ENCODE data around the gene NAV3.

NAV3 gene

DNA sequence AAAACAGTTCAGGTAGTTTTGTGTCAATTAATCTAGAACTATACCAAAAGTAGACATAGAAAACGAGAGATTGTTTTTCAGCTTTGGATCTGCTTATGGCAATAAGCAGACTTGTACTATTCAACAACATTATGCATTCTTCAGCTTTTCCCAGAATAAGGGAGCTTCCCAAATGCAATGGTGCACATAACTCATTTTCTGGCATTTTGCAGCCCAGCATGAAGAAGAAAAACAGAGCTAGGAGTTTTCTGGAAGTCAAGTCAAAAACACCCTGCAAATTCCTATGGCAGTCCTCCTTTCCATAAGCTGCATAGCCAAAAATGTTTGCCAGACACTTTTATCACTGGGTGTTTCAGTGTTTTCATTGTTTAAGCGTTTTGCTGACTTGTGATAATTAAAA lies 314.7 kb downstream of the NAV3 start:
- no peak for DNase-seq

GRCh38 chr12:78146365-78146772 lies 315.7 kb downstream of the NAV3 start:
- no peak for DNase-seq

GRCh38 chr12:78149459-78149858 lies 318.8 kb downstream of the NAV3 start:
- DNase-seq: no peak

GRCh38 chr12:78155546-78155945 lies 324.9 kb downstream of the NAV3 start:
- DNase-seq: no peak

- no peak for DNase-seq
These were observed 326.1 kb downstream of the NAV3 start for GRCh38 chr12:78156751-78157150.

- DNase-seq: no peak
These were observed 326.5 kb downstream of the NAV3 start for GRCh38 chr12:78157199-78157598.

DNA sequence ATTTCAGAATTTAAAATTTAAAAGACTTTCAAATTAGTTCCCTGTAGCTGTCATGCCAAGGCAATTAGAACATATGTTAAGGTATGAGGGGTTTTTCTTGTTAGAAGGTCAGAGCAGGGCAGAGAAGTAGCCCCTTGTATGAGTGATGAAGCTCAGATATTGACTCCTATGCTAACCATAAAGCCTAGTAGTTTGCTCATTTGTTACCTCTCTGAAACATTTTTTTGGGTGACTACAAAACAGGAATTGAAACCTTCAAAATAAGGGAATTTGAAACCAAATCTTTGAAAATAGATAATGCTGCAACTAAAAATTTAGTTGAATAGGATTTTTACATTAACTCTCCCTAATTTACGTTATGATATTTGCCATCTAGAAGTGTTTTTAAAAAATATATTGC lies 333.5 kb downstream of the NAV3 start:
- DNase-seq: no peak

GRCh38 chr12:78167510-78167909 lies 336.8 kb downstream of the NAV3 start:
- DNase-seq: no peak

- no peak for DNase-seq
These were observed 340.4 kb downstream of the NAV3 start for GRCh38 chr12:78171061-78171460.

GRCh38 chr12:78176643-78177042 lies 345.9 kb downstream of the NAV3 start:
- DNase-seq: no peak

DNA sequence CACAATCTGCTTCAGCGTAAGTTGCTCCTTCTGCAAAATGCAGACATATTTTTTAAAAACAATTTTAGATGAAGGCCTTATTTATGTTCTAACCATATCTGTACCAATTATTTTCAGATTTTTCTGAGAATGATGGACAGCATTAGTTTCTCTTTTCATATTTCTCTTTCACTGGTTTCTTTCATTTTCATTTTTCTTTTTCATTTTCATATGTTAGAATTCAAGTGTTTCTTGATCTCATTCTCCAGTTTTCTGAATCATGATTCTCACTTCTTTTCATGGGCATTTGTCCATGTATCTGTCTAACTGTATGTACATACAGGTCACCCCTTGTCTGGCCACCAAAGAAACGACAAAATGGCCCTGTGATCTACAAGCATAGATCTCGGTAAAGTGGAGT lies 346.6 kb downstream of the NAV3 start:
- no peak for DNase-seq

GRCh38 chr12:78179346-78179745 lies 348.7 kb downstream of the NAV3 start:
- no peak for DNase-seq

- DNase-seq: no peak
These were observed 351.0 kb downstream of the NAV3 start for GRCh38 chr12:78181544-78182162.

DNA sequence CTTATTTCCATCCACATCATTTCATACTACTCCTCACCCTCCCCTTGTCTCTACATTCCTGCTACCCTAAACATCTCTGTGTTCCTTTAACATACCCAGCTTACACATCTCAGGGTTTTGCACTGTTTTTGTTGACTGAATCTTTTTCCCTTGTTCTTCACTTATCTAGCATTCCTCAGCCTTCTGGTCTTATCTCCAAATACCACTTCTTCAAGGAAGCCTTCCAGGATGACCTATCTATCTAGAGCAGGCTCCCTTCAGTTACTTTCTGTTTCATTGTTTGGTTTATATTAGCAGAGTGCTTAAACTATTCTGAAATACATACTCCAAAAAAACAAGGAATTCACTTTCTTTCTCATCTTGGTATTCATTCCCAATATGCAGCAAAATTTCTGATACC lies 353.1 kb downstream of the NAV3 start:
- DNase-seq: no peak

- no peak for DNase-seq
These were observed 354.4 kb downstream of the NAV3 start for GRCh38 chr12:78185109-78185508.

DNA sequence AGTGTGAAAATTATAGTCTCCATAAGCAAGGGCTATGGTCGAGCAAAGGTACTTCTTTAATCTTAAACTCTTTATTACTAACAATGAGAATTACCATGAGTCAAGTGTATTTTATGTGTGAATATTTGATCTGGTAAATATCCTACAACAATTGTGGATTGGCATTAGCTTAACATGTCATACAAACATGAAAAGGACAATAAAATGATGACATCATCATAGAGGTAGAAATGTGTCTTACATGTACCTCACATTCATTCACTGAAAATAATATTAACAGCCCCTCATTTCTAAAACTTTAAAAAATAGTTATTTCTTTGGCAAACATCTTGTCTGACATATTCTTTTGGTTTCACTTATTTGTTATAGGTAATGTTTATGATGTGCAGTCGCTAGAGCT lies 355.0 kb downstream of the NAV3 start:
- DNase-seq: no peak

DNA sequence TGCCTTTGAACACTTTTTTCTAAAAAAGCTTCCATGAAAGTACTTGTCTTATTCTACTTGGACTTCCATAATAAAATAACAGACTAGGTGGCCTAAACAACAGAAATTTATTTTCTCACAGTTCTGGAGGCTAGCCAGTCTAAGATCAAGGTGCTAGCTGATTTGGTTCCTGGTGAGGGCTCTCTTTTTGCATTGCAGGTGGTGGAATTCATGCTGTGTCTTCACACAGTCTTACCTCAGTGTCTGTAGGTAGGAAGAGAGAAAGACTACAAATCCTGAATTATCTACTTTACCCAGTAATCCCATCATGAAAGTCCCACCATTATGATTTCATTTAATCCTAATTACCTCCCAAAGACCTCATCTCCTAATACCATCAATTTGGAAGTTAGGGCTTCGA lies 356.0 kb downstream of the NAV3 start:
- no peak for DNase-seq

- no peak for DNase-seq
These were observed 357.0 kb downstream of the NAV3 start for GRCh38 chr12:78187741-78188140.

DNA sequence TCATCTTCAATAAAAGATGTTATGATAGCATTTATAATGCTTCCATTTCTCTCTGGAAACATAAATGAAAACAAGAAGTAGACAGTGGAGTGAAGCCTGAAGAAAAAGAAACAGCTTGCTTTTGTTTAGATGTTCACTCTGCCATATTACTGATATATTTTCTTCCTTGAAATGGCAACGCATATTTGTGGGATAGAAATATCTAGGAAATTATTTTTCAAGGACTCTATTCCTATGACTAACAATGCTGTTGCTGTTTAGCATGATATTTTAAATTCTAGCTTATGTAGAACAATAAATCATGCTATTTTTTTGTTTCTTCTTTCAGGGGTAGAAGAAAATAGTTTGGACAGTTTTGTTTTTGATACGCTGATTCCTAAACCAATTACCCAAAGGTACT lies 359.0 kb downstream of the NAV3 start:
- DNase-seq: no peak

GRCh38 chr12:78191611-78192010 lies 360.9 kb downstream of the NAV3 start:
- DNase-seq: no peak

- no peak for DNase-seq
These were observed 362.3 kb downstream of the NAV3 start for GRCh38 chr12:78192979-78193378.

DNA sequence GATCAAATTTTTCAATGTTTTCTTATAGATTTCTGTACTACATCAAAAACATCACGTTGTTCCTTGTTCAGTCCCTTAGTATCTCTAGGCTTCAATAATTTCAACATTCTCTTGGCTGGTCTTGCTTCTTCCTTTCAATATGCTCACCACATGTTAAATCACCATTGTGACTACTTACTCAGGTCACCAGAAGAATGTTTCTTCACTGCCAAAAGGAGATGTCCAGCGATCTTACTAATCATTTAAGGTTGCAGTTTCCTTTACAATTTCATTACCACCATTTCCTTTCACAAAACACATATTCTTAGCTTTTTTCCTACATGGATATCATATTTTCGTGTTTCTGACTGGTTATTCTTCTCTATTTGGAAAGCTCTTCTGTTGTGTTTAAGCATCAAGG lies 363.8 kb downstream of the NAV3 start:
- DNase-seq: no peak

DNA sequence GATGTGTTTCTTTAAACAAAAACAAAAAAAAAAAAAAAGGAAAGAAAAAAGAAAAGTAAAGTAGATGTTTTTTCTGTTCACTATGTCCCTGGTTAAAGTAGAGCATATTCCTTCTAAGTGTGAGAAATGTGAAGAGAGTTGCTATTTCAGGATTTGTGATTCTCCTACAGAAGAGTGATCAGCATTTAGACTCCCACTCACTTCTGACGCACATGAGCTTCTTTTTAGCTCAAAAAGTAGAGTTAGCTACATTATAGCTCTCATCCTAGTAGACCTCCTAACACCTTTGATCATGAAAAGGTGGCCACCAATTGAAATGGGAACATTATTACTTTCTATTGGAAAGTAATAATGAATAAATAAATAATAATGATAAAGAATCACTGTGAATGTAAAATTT lies 368.2 kb downstream of the NAV3 start:
- DNase-seq: no peak

GRCh38 chr12:78199926-78200325 lies 369.2 kb downstream of the NAV3 start:
- no peak for DNase-seq

GRCh38 chr12:78204926-78205325 lies 374.2 kb downstream of the NAV3 start:
- no peak for DNase-seq

DNA sequence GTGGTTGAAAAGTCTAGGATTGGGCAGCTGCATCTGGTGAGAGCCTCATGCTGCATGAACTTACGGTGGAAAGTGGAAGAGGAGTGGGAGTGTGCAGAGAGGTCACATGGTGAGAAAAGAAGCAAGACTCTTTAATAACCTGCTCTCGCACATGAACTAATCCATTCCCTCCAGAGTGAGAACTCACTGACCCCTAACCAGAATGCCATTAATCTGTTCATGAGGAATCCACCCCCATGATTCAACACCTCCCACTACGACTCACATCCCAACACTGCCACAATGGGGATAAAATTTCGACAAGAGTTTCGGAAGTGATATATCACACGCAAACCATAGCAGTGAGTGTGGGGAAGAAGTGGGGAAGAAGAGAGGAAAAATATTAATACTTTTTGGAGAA lies 377.4 kb downstream of the NAV3 start:
- no peak for DNase-seq

Measured in CD4-positive, alpha-beta T cell treated with Interleukin-1 beta for 1 hour (primary cell).